HG02642 (cell line): Measurements from ENCODE around the gene RAD51B.

Experiments used
- ATAC-seq: cut with Tn5 transposase; IDR thresholded peaks from one replicate; pipeline ENCODE4 v1.9.1; 2021; ENCODE audit warnings: mild to moderate bottlenecking; ENCODE audit not compliant: unreplicated experiment, poor library complexity

The RAD51B gene

GRCh38 chr14:68578597-68578996 lies 759.0 kb downstream of the RAD51B start:
- ATAC-seq = no peak

DNA sequence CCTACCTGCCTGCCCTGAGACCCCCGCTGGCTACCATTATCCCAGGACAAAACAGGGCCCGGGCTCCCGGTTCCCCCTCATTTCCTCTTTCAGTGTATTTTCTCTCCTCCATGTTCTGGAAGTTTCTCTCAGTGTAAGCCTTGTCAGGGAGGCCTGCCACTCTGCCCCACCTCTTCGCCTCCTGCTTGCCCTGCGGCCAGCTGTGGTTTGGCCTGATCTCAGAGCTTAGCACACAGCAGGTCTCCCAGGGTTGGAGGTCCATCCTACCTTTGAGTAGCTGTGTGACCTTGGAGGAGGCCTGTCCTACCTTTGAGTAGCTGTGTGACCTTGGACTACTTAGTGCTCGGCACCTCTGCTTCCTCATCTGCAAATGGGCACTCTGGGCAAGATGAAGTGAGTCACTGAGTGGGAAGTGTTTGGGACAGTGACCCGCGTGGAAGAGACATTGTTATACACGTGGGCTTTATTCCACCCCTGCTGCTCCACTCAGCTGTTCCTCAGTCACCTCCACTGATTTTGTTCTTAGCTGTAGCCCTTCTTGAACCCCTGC lies 760.6 kb downstream of the RAD51B start:
- no peak for ATAC-seq

DNA sequence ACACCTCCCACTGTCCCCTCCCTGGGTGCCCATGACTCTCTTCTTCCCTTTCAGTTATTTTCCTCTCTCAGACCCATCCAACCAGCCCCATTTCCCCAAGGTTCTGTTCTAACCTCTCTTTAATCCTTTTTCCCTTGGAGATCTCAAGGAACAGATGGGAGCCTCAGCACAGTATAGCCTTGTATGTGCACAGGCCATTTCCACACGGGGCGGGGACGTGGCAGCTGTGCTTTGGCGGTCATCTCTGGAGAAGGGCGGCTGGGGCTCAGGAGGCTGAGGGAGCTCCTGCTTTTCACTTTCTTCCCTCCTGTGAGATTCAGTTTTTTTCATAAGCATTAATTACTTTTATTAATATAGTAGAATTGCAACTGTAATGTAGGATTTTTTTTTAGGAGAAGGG lies 761.1 kb downstream of the RAD51B start:
- no peak for ATAC-seq

- no peak for ATAC-seq
Observed at GRCh38 chr14:68583548-68584280, 764.1 kb downstream of the RAD51B start.

GRCh38 chr14:68584786-68585185 lies 765.2 kb downstream of the RAD51B start:
- ATAC-seq = no peak

- ATAC-seq = no peak
Observed at GRCh38 chr14:68585690-68586089, 766.1 kb downstream of the RAD51B start.

DNA sequence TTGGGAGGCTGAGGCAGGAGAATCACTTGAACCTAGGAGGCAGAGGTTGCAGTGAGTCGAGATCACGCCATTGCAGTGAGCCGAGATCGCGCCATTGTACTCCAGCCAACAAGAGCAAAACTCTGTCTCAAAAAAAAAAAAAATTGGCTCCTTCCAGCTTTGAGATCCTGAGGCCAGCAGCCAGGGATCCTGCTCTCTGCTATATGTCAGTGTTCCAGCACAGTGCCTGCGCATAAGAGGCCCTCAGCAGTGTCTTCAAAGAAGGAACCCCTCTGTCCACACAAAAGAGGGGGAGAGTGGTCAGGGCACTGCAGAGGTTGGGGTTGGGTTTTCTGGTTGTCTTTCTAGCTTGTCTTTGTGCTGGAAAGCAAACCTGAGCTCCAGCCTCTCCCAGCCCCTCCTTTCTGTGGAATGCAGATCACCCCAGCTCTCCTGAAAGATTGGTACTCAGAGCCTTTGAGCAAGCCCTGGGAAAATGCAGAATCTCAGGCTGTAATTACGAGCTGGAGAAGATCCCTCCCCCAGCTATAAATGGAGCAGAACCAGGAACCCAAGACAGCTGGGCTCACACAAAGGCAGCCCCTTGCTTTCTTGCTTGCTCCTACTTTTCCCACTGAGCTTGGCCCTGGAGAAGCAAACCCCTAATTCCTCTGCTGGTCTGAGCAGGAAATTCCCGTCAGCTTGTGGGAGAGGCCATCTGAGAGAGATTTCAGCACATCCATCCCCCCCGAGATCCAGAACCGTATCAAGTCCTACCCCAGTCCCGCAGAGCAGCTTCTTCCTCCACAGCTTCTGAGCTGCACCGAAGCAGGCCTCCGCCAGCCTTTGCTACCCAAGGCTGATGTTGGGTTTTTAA lies 767.5 kb downstream of the RAD51B start:
- ATAC-seq = no peak

DNA sequence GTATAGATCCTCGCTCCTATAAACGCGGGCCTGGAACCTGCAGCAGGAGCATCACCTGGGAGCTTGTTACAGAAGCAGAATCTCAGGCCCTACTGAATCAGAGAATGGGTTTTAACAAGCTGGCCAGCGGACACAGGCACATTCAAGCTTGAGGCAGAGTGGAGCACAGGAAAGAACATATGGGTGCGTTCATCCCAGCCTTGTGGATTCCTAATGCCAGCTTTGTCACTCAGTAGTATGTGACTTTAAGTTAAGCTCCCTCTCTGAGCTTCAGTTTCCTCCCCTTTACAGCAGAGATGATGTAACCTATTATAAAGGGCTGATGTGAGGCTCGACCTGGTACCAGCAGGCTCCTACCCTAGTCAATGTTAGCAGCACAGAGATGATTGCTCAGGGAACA lies 768.4 kb downstream of the RAD51B start:
- ATAC-seq = no peak

- no peak for ATAC-seq
Observed at GRCh38 chr14:68589447-68590200, 770.0 kb downstream of the RAD51B start.

GRCh38 chr14:68590201-68590522 lies 770.6 kb downstream of the RAD51B start:
- no peak for ATAC-seq

DNA sequence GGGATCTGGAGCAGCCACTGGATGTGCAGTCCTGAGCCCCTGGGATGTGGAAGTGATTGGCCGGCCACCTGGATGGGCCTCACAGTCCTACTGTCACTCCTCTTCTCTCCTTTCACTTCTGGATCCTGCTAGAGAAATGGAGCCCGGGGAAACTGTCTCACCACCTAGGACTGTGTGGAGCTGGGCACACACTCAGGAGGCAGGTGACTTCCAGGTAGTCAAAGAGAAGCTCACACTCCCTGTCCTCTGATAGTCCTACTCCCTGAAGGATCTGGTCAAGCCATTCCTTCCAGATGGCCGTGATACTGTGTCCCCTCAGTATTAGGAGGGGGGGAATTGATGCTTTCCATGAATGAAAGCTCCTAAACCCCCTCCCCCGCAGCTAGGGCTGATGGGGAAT lies 772.2 kb downstream of the RAD51B start:
- ATAC-seq = no peak

- no peak for ATAC-seq
Observed at GRCh38 chr14:68592948-68593556, 773.5 kb downstream of the RAD51B start.

DNA sequence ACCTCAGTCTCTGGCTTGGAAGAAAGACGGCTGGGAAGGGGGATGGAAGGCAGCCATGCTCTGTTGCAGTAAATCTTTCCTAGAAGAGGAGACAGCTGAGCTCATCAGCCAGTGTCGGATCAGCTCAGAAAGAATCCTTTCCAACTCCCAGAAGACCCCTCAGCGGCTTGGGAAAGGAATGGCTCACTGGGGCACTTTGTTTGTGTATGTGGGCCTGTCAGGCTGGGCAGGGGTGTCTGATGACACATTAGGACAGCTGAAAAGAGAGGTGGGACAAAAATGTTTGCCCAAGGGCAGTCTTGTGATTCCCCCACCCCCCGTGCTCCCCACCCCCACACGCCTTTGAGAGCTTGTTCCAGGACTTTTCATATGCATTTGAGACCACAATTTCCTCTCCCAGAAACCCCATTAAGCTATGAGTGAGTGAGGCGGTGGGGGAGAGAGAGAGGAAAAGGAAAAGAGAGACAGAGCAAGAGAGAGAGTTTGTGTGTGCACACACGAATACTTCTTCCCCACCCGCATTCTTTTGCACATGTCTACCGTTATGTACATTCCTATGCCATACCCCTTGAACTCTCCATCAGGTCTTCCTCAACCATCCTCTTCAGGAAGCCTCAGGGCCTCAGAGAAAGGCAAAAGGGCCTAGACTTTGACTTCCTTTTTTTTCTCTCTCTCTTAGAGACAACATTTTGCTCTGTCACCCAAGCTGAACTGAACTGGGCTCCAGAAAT lies 774.4 kb downstream of the RAD51B start:
- no peak for ATAC-seq

- no peak for ATAC-seq
Observed at GRCh38 chr14:68594737-68595380, 775.3 kb downstream of the RAD51B start.

GRCh38 chr14:68596211-68596610 lies 776.6 kb downstream of the RAD51B start:
- no peak for ATAC-seq

- no peak for ATAC-seq
Observed at GRCh38 chr14:68596701-68597100, 777.1 kb downstream of the RAD51B start.

GRCh38 chr14:68598089-68598488 lies 778.5 kb downstream of the RAD51B start:
- ATAC-seq = no peak

- no peak for ATAC-seq
Observed at GRCh38 chr14:68598621-68599447, 779.3 kb downstream of the RAD51B start.
